GM23338 (cell line): ENCODE measurements around the gene CUX1. TPM values are rescaled to one million over a fixed set of nuclear protein-coding genes. Genes with fewer than 3 reads are reported as not detected.

Experiments used
- ATAC-seq: fragments of 200-7000 bp; cut with Tn5 transposase; 3 replicates; pipeline ENCODE4 v1.9.1; 2020
- DNase-seq: peaks from one replicate; pipeline ENCODE4 v3.0.0-alpha.2; 2015; ENCODE audit warnings: low spot score
- H2AFZ ChIP-seq: fragments of 200-600 bp; sonication (generic); 2 replicates; pipeline ENCODE4 v1.8.0; 2016; ENCODE audit warnings: antibody characterized with exemption, mild to moderate bottlenecking, moderate library complexity
- H3F3A ChIP-seq: fragments of 200-600 bp; sonication (generic); replicated peaks from 2 replicates; pipeline ENCODE4 v1.8.0; 2017; ENCODE audit warnings: antibody characterized with exemption, mixed run types, low read depth
- H3K27ac ChIP-seq: fragments of 200-600 bp; sonication (generic); 2 replicates; pipeline ENCODE4 v1.6.1; 2016; ENCODE audit warnings: low read depth
- H3K27me3 ChIP-seq: fragments of 200-600 bp; sonication (generic); 2 replicates; pipeline ENCODE4 v1.8.0; 2016; ENCODE audit warnings: mild to moderate bottlenecking, mixed run types, moderate library complexity; ENCODE audit not compliant: insufficient read depth
- H3K36me3 ChIP-seq: fragments of 200-600 bp; sonication (generic); 2 replicates; pipeline ENCODE4 v1.8.0; 2016; ENCODE audit warnings: mild to moderate bottlenecking; ENCODE audit not compliant: insufficient read depth
- H3K4me1 ChIP-seq: fragments of 200-600 bp; sonication (generic); 2 replicates; pipeline ENCODE4 v1.8.0; 2016; ENCODE audit warnings: mild to moderate bottlenecking, moderate library complexity; ENCODE audit not compliant: insufficient read depth
- H3K4me2 ChIP-seq: fragments of 200-600 bp; sonication (generic); 2 replicates; pipeline ENCODE4 v1.7.1; 2017; ENCODE audit warnings: mixed run types
- H3K4me3 ChIP-seq: fragments of 200-600 bp; sonication (generic); 2 replicates; pipeline ENCODE4 v1.6.1; 2016; ENCODE audit warnings: mixed run types
- H3K79me2 ChIP-seq: fragments of 200-600 bp; sonication (generic); replicated peaks from 2 replicates; pipeline ENCODE4 v1.8.0; 2017; ENCODE audit warnings: mild to moderate bottlenecking; ENCODE audit not compliant: insufficient read depth
- H3K9me2 ChIP-seq: fragments of 200-600 bp; sonication (generic); 2 replicates; pipeline ENCODE4 v1.8.0; 2017; ENCODE audit not compliant: insufficient read depth
- H4K20me1 ChIP-seq: fragments of 200-600 bp; sonication (generic); replicated peaks from 2 replicates; pipeline ENCODE4 v1.8.0; 2017; ENCODE audit warnings: mild to moderate bottlenecking; ENCODE audit not compliant: insufficient read depth
- H3K27ac Mint-ChIP-seq: 2 replicates; pipeline ENCODE4 v1.8.0; 2020; ENCODE audit warnings: inconsistent platforms, mild to moderate bottlenecking, moderate library complexity, mixed read lengths
- H3K27me3 Mint-ChIP-seq: 3 replicates; pipeline ENCODE4 v1.8.0; 2022; ENCODE audit warnings: low read depth, mild to moderate bottlenecking, moderate library complexity, mixed read lengths, inconsistent platforms; ENCODE audit not compliant: insufficient read depth, poor library complexity
- H3K36me3 Mint-ChIP-seq: 3 replicates; pipeline ENCODE4 v1.8.0; 2021; ENCODE audit warnings: low read depth, mild to moderate bottlenecking, inconsistent platforms, moderate library complexity, mixed read lengths
- H3K4me1 Mint-ChIP-seq: 3 replicates; pipeline ENCODE4 v1.8.0; 2020; ENCODE audit warnings: mild to moderate bottlenecking, inconsistent platforms, mixed read lengths
- H3K4me3 Mint-ChIP-seq: 3 replicates; pipeline ENCODE4 v1.8.0; 2021; ENCODE audit warnings: moderate library complexity, mild to moderate bottlenecking, inconsistent platforms, mixed read lengths
- H3K9me3 Mint-ChIP-seq: 3 replicates; pipeline ENCODE4 v1.8.0; 2020; ENCODE audit warnings: moderate library complexity, mild to moderate bottlenecking, inconsistent platforms, mixed read lengths
- EZH2 ChIP-seq: fragments of 200-600 bp; sonication (generic); IDR thresholded peaks from one replicate; pipeline ENCODE4 v1.8.0; 2017; ENCODE audit warnings: antibody characterized with exemption, mild to moderate bottlenecking, low read depth; ENCODE audit not compliant: unreplicated experiment
- EZH2phosphoT487 ChIP-seq: fragments of 200-600 bp; sonication (generic); IDR thresholded peaks from one replicate; pipeline ENCODE4 v1.8.1; 2018; ENCODE audit warnings: antibody characterized with exemption; ENCODE audit not compliant: unreplicated experiment
- NANOG ChIP-seq: IDR thresholded peaks from 2 replicates; pipeline ENCODE4 v1.6.1; 2016; ENCODE audit warnings: antibody characterized with exemption, borderline replicate concordance
- POLR2AphosphoS5 ChIP-seq: IDR thresholded peaks from 2 replicates; pipeline ENCODE4 v1.6.1; 2016; ENCODE audit warnings: antibody characterized with exemption, low read depth
- ZNF114 ChIP-seq: fragments of 250-450 bp; sonication (Bioruptor Pico); IDR thresholded peaks from 2 replicates; pipeline ENCODE4 v1.5.0; 2020; ENCODE audit warnings: mild to moderate bottlenecking, moderate library complexity
- ZNF331 ChIP-seq: fragments of 250-450 bp; sonication (Bioruptor Pico); IDR thresholded peaks from 2 replicates; pipeline ENCODE4 v1.5.0; 2020; ENCODE audit warnings: low read depth, mild to moderate bottlenecking, moderate library complexity
- polyA plus RNA-seq: library from polyadenylated mRNA; unstranded; fragments of >200 nt; fragmentation: Nextera tagmentation; extraction: Ambion mirVana; gene quantifications from 2 replicates; pipeline ENCODE4 v1.2.1, GENCODE V29; 2016
- total RNA-seq: library from RNA; depleted of rRNA; stranded (reverse); fragments of >200 nt; shearing (Covaris generic); gene quantifications from 2 replicates; pipeline ENCODE4 v1.2.3, GENCODE V29; 2014
- TF ChIP-seq, protein P1 (sequence below): IDR thresholded peaks from one replicate; pipeline ENCODE4 v1.6.1; 2018; ENCODE audit warnings: antibody characterized with exemption; ENCODE audit not compliant: unreplicated experiment
- TF ChIP-seq, protein P2 (sequence below): fragments of 250-450 bp; sonication (Bioruptor Pico); IDR thresholded peaks from 2 replicates; pipeline ENCODE4 v1.5.0; 2020; ENCODE audit warnings: mild to moderate bottlenecking, moderate library complexity
- TF ChIP-seq, protein P3 (sequence below), 2 experiments: fragments of 200-600 bp in 1 of 2; sonication (generic) in 1 of 2; conservative IDR thresholded peaks; 2 replicates each; pipeline versions ENCODE4 v1.5.1 to v1.6.1; 2016 to 2017; ENCODE audit warnings: antibody characterized with exemption in 2 of 2, low read depth in 2 of 2, mild to moderate bottlenecking in 2 of 2, moderate library complexity in 1 of 2

CUX1 gene
- total and polyA plus RNA-seq, 2 experiments from 2014 or later, result 49.9 to 64.0 TPM

DNA sequence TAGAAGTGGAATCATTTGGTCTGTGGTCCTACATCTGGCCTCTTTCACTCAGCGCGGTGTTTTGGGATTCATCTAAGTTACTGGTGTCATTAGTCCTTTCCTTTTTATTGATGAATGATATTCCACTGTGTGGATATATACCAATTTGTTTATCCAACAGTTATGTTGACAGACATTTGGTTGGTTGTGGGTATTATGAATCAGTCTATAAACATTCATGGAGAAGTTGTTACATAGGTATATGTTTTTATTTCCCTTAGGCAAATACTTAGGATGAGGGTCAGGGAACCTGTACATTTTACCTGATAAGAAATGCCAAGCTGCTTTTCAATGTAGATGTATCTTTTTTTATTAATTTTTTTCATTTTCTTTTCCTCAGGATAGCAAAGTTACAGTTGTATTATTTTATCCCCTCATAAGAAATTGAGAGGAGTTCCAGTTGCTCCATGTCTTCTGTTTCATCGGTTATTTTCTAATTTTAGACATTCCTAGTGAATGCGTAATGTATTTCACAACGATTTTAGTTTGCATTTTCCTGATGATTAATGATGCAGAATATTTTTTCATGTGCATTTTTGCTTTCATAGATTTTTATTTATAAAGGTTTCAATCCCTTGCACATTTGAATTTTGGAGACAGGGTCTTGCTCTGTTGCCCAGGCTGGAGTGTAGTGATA is 265.4 kb downstream of the CUX1 start (continued):
- TF ChIP-seq, protein P1, sequence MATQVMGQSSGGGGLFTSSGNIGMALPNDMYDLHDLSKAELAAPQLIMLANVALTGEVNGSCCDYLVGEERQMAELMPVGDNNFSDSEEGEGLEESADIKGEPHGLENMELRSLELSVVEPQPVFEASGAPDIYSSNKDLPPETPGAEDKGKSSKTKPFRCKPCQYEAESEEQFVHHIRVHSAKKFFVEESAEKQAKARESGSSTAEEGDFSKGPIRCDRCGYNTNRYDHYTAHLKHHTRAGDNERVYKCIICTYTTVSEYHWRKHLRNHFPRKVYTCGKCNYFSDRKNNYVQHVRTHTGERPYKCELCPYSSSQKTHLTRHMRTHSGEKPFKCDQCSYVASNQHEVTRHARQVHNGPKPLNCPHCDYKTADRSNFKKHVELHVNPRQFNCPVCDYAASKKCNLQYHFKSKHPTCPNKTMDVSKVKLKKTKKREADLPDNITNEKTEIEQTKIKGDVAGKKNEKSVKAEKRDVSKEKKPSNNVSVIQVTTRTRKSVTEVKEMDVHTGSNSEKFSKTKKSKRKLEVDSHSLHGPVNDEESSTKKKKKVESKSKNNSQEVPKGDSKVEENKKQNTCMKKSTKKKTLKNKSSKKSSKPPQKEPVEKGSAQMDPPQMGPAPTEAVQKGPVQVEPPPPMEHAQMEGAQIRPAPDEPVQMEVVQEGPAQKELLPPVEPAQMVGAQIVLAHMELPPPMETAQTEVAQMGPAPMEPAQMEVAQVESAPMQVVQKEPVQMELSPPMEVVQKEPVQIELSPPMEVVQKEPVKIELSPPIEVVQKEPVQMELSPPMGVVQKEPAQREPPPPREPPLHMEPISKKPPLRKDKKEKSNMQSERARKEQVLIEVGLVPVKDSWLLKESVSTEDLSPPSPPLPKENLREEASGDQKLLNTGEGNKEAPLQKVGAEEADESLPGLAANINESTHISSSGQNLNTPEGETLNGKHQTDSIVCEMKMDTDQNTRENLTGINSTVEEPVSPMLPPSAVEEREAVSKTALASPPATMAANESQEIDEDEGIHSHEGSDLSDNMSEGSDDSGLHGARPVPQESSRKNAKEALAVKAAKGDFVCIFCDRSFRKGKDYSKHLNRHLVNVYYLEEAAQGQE, result no peak
- no peak for TF ChIP-seq EZH2

DNA sequence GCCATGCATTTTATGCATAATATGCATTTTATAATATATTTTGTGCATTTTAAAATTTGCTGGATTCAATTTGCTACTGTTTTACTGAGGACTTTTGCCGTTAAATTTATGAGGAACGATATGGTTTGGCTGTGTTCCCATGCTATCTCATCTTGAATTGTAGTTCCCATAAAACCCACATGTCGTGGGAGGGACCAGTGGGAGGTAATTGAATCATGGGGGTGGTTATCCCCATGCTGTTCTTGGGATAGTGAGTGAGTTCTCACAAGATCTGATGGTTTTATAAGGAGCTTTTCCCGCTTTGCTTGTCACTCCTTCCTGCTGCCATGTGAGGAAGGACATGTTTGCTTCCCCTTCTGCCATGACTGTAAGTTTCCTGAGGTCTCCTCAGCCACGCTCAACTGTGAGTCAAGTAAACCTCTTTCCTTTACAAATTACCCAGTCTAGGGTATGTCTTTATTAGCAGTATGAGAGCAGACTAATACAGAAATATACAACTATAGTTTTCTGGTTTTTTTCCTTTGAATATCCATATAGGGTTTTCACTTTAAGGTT is 267.9 kb downstream of the CUX1 start:
- Mint-ChIP-seq H3K4me3 (no peak overlapping the region), H3K27me3 (peaks cover 12% of the 10 kb centered on the region), H3K4me1 (peaks cover 21% of the 10 kb centered on the region), H3K36me3 (peaks cover 61% of the 10 kb centered on the region), H3K9me3 (peaks cover 15% of the 10 kb centered on the region), H3K27ac (no peak overlapping the region)
- no peak for ATAC-seq
- Histone ChIP-seq H3K4me2 (no peak overlapping the region), H3K36me3 (peaks cover 7% of the 10 kb centered on the region; the same call in 1 of the 2 replicates), H4K20me1 (peaks cover 5% of the 10 kb centered on the region; the same call in 1 of the 2 replicates), H3K79me2 (peaks cover 26% of the 10 kb centered on the region; the same call in 1 of the 2 replicates), H3K4me3 (no peak overlapping the region), H3K27ac (no peak overlapping the region), H3K4me1 (0 out of 2 replicates have a peak, but pooled peaks cover 11% of the 10 kb centered on the region), H3K27me3 (no peaks in the 10 kb centered on the region), H2AFZ (no peak overlapping the region), H3F3A (no peaks in the 10 kb centered on the region), H3K9me2 (no peaks in the 10 kb centered on the region)
- DNase-seq, result no peak
- TF ChIP-seq ZNF114 (CRISPR knock-in tag) (no peak), POLR2AphosphoS5 (no peak), EZH2phosphoT487 (no peak), ZNF331 (CRISPR knock-in tag) (no peak), NANOG (no peak)
- TF ChIP-seq, protein P2, sequence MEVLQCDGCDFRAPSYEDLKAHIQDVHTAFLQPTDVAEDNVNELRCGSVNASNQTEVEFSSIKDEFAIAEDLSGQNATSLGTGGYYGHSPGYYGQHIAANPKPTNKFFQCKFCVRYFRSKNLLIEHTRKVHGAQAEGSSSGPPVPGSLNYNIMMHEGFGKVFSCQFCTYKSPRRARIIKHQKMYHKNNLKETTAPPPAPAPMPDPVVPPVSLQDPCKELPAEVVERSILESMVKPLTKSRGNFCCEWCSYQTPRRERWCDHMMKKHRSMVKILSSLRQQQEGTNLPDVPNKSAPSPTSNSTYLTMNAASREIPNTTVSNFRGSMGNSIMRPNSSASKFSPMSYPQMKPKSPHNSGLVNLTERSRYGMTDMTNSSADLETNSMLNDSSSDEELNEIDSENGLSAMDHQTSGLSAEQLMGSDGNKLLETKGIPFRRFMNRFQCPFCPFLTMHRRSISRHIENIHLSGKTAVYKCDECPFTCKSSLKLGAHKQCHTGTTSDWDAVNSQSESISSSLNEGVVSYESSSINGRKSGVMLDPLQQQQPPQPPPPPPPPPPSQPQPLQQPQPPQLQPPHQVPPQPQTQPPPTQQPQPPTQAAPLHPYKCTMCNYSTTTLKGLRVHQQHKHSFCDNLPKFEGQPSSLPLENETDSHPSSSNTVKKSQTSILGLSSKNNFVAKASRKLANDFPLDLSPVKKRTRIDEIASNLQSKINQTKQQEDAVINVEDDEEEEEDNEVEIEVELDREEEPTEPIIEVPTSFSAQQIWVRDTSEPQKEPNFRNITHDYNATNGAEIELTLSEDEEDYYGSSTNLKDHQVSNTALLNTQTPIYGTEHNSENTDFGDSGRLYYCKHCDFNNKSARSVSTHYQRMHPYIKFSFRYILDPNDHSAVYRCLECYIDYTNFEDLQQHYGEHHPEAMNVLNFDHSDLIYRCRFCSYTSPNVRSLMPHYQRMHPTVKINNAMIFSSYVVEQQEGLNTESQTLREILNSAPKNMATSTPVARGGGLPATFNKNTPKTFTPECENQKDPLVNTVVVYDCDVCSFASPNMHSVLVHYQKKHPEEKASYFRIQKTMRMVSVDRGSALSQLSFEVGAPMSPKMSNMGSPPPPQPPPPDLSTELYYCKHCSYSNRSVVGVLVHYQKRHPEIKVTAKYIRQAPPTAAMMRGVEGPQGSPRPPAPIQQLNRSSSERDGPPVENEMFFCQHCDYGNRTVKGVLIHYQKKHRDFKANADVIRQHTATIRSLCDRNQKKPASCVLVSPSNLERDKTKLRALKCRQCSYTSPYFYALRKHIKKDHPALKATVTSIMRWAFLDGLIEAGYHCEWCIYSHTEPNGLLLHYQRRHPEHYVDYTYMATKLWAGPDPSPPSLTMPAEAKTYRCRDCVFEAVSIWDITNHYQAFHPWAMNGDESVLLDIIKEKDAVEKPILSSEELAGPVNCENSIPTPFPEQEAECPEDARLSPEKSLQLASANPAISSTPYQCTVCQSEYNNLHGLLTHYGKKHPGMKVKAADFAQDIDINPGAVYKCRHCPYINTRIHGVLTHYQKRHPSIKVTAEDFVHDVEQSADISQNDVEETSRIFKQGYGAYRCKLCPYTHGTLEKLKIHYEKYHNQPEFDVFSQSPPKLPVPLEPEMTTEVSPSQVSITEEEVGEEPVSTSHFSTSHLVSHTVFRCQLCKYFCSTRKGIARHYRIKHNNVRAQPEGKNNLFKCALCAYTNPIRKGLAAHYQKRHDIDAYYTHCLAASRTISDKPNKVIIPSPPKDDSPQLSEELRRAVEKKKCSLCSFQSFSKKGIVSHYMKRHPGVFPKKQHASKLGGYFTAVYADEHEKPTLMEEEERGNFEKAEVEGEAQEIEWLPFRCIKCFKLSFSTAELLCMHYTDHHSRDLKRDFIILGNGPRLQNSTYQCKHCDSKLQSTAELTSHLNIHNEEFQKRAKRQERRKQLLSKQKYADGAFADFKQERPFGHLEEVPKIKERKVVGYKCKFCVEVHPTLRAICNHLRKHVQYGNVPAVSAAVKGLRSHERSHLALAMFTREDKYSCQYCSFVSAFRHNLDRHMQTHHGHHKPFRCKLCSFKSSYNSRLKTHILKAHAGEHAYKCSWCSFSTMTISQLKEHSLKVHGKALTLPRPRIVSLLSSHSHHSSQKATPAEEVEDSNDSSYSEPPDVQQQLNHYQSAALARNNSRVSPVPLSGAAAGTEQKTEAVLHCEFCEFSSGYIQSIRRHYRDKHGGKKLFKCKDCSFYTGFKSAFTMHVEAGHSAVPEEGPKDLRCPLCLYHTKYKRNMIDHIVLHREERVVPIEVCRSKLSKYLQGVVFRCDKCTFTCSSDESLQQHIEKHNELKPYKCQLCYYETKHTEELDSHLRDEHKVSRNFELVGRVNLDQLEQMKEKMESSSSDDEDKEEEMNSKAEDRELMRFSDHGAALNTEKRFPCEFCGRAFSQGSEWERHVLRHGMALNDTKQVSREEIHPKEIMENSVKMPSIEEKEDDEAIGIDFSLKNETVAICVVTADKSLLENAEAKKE (CRISPR knock-in tag), result no peak
- TF ChIP-seq, protein P3, sequence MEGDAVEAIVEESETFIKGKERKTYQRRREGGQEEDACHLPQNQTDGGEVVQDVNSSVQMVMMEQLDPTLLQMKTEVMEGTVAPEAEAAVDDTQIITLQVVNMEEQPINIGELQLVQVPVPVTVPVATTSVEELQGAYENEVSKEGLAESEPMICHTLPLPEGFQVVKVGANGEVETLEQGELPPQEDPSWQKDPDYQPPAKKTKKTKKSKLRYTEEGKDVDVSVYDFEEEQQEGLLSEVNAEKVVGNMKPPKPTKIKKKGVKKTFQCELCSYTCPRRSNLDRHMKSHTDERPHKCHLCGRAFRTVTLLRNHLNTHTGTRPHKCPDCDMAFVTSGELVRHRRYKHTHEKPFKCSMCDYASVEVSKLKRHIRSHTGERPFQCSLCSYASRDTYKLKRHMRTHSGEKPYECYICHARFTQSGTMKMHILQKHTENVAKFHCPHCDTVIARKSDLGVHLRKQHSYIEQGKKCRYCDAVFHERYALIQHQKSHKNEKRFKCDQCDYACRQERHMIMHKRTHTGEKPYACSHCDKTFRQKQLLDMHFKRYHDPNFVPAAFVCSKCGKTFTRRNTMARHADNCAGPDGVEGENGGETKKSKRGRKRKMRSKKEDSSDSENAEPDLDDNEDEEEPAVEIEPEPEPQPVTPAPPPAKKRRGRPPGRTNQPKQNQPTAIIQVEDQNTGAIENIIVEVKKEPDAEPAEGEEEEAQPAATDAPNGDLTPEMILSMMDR (conservative IDR thresholded peaks at IDR 0.05; ENCODE audit: low read depth in 2 of 2), result no peak
